RWPE2 (cell line): ENCODE results near the gene HOXC9.
A peak's percentile ranks its signal among the peaks of the same experiment; 100 is the strongest.

ENCODE experiments used
- ATAC-seq: fragments of 200-7000 bp; cut with Tn5 transposase; 3 replicates; pipeline ENCODE4 v1.9.1; 2021; ENCODE audit warnings: low read depth
- DNase-seq: peaks from one replicate; pipeline ENCODE4 v3.0.0-alpha.2; 2020; ENCODE audit warnings: low spot score
- H3K27ac ChIP-seq: fragments of 450-650 bp; 2 replicates; pipeline ENCODE4 v1.5.1; 2017; ENCODE audit warnings: mild to moderate bottlenecking; ENCODE audit not compliant: poor library complexity, severe bottlenecking
- H3K27me3 ChIP-seq: fragments of 250-450 bp; sonication (Bioruptor Pico); 2 replicates; pipeline ENCODE4 v1.5.1; 2021; ENCODE audit warnings: mild to moderate bottlenecking, moderate library complexity; ENCODE audit not compliant: insufficient read depth, poor library complexity, severe bottlenecking
- H3K36me3 ChIP-seq: fragments of 250-450 bp; sonication (Bioruptor Pico); 2 replicates; pipeline ENCODE4 v1.5.1; 2020; ENCODE audit warnings: low read depth, mild to moderate bottlenecking, moderate library complexity
- H3K4me1 ChIP-seq: fragments of 250-450 bp; sonication (Bioruptor Pico); 2 replicates; pipeline ENCODE4 v1.5.1; 2021; ENCODE audit warnings: mild to moderate bottlenecking, moderate library complexity; ENCODE audit not compliant: insufficient read depth, poor library complexity, severe bottlenecking
- H3K4me3 ChIP-seq: fragments of 250-450 bp; sonication (Bioruptor Pico); 2 replicates; pipeline ENCODE4 v1.5.1; 2021; ENCODE audit warnings: mild to moderate bottlenecking, moderate library complexity; ENCODE audit not compliant: severe bottlenecking
- H3K9me3 ChIP-seq: fragments of 250-450 bp; sonication (Bioruptor Pico); 2 replicates; pipeline ENCODE4 v1.5.1; 2021; ENCODE audit warnings: mild to moderate bottlenecking, moderate library complexity; ENCODE audit not compliant: severe bottlenecking
- TF ChIP-seq, protein P1 (sequence below): fragments of 450-650 bp; IDR thresholded peaks from one replicate; pipeline ENCODE4 v1.5.1; 2017; ENCODE audit warnings: mild to moderate bottlenecking, moderate library complexity; ENCODE audit not compliant: poor library complexity, severe bottlenecking

HOXC9 gene

DNA sequence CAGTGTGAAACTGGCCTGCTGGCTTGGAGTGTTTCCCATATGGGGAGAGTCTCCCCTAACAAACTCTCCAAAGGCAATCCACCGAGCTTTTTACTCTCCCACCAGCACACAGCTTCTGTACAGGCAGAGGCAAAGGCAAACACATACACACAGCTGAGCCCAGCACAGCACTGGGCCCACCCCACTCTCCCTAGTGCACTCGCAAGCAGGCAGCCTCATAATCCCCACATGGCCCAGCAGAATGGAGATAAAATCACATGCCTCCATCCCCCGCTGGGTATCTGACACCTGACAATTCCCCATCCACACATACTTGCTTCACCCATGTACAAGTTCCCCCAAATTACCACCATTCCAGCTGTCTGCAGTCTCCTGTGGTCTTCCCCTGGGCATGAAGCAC lies 41.8 kb upstream of the HOXC9 start:
- H3K4me3 ChIP-seq: no peak overlapping the region
- H3K27ac ChIP-seq: no peak overlapping the region
- no peaks in the 10 kb centered on the region for H3K36me3 ChIP-seq
- no peak for ATAC-seq
- no peaks in the 10 kb centered on the region for H3K9me3 ChIP-seq
- DNase-seq: no peak
- no peaks in the 10 kb centered on the region for H3K4me1 ChIP-seq
- TF ChIP-seq, protein P1, sequence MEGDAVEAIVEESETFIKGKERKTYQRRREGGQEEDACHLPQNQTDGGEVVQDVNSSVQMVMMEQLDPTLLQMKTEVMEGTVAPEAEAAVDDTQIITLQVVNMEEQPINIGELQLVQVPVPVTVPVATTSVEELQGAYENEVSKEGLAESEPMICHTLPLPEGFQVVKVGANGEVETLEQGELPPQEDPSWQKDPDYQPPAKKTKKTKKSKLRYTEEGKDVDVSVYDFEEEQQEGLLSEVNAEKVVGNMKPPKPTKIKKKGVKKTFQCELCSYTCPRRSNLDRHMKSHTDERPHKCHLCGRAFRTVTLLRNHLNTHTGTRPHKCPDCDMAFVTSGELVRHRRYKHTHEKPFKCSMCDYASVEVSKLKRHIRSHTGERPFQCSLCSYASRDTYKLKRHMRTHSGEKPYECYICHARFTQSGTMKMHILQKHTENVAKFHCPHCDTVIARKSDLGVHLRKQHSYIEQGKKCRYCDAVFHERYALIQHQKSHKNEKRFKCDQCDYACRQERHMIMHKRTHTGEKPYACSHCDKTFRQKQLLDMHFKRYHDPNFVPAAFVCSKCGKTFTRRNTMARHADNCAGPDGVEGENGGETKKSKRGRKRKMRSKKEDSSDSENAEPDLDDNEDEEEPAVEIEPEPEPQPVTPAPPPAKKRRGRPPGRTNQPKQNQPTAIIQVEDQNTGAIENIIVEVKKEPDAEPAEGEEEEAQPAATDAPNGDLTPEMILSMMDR: no peak
- H3K27me3 ChIP-seq: peaks cover 100% of the 10 kb centered on the region

DNA sequence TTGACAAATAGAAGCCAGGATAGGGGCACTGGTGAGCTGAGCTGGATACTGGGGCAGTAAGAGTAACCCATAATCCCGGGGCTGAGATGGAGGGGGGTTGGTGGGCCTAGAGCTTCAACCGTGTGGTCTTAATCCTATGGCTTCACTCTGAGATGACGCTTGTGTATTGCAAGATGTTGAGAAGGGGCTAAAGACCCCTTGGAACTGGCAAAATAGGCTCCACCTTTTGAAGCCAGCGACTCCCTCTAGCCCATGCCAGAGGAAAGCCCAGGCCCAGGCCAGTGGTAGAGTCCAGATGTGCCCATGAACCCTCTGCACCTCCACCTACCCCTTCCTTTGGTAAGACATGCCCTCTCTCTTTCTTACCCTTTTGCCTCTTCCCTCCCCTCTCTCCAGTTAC lies 40.6 kb upstream of the HOXC9 start:
- Histone ChIP-seq H3K36me3 (no peaks in the 10 kb centered on the region), H3K27me3 (peaks cover 100% of the 10 kb centered on the region), H3K4me1 (no peaks in the 10 kb centered on the region), H3K4me3 (no peak overlapping the region), H3K9me3 (no peaks in the 10 kb centered on the region), H3K27ac (no peak overlapping the region)
- TF ChIP-seq, protein P1: no peak
- no peak for DNase-seq
- ATAC-seq: no peak

DNA sequence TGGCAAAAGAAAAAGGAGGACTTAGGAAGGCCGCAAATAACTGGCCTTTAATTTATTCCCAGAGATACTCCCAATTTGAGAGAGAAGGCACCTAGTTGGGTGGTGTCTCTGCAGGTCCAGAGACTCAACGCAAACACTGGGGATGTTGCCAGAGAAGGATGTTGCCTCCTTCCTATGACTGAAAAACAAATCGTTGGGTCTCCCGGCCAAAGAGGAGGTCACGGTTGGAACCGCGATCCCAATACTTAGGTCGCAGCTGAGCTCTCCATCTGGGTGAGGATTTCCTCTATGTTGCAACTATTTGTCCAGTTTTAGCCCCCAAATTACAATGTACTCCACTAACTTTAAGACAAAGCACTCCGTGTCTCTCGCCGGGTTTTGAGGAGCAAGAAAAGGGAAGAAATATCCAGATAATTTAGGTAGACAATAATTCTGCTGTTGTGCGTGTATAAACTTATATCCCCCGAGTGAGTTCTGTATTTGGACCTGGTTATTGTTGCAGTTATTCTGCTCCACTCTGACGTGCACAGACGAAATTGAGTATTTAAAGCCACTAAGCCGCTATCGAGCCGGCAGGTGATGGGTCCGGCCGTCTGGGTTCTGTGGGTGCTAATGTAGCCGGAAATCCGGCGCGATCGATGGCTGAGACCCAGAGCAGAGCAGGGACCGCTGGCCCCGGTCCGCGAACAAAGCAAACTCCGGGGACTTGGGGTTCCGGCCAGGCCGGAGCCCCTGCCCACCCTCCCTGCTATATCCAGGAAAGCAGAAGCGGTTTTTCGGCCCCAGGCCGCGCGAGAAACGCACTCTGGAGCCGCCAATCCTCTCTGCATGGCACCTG lies 39.6 kb upstream of the HOXC9 start:
- Histone ChIP-seq H3K27ac (no peak overlapping the region), H3K36me3 (no peaks in the 10 kb centered on the region), H3K9me3 (no peaks in the 10 kb centered on the region), H3K27me3 (peaks cover 100% of the 10 kb centered on the region), H3K4me1 (no peaks in the 10 kb centered on the region), H3K4me3 (no peak overlapping the region)
- TF ChIP-seq, protein P1: no peak
- no peak for DNase-seq
- ATAC-seq: no peak

DNA sequence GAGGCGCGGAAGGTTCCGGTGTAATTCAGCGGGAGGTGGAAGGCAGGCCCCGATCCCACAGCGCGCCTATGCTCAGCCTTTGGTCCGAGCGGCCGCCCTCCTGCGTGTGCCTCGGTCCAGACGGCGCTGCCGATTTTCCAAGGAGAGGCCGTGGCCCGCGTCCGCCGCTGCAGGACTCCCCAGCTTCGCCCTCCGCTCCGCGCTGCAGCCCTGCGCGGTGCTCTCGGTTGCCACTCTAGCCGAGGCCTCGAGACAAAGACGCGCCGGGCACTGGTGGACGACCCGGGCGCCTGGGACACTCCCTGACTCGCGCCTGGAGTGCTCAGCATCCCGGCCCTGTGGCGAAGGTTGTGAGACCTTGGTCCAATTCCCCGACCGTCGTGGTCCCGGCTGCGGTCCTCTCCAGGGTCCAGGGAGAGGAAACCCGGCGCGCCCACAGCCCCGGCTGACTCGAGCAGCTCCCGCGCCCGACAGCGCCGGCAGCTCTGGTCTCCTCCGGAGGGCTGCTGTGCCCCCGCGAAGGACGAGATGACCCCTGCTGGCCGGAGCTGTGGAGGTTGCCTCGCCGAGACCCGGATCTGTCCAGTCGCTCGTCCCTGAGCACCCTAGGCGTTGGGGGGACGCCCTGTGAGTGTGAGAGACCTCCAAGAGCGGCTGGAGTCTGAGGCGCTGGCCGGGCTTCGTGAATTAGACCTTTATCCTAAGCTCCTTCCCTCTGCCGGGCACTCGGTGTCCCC lies 38.8 kb upstream of the HOXC9 start:
- Histone ChIP-seq H3K4me3 (no peak overlapping the region), H3K36me3 (no peaks in the 10 kb centered on the region), H3K9me3 (no peaks in the 10 kb centered on the region), H3K4me1 (no peaks in the 10 kb centered on the region), H3K27ac (no peak overlapping the region), H3K27me3 (peaks cover 100% of the 10 kb centered on the region)
- peak; percentile 43 for ATAC-seq
- TF ChIP-seq, protein P1: peak; percentile 27
- peak; percentile 54 for DNase-seq
